Cortex of kidney (tissue), 1 donor: ENCODE data around the gene ALDH1L1.

Source experiments
- DNase-seq: peaks from one replicate; lab custom pipeline; 2025; lab: John Stamatoyannopoulos, UW

The ALDH1L1 gene

GRCh38 chr3:126054870-126055269 is 125.5 kb downstream of the ALDH1L1 start:
- DNase-seq = no peak

- DNase-seq = no peak
These were observed 126.3 kb downstream of the ALDH1L1 start for GRCh38 chr3:126053949-126054569.
